Adipose tissue (tissue), 3 donors: Measurements from ENCODE around the gene KCNK3. TPM values are rescaled to one million over a fixed set of nuclear protein-coding genes. Genes with fewer than 3 reads are reported as not detected.

ENCODE experiments used
- H3K27ac ChIP-seq: one replicate; pipeline ENCODE4 v1.5.1; 2013; ENCODE audit warnings: low read depth, low read length
- WGBS, 3 donors: extraction: QIAGEN DNeasy Blood & Tissue Kit; methylation state at CpG; one replicate each; pipeline ENCODE4 v1.1.7; 2013; 5-methylcytosine and 5-hydroxymethylcytosine counted together
- polyA plus RNA-seq, 3 donors: library from polyadenylated mRNA; stranded (reverse); fragments of 200-250 nt; gene quantifications; one replicate each; pipeline ENCODE4 v1.2.3, GENCODE V29; 2013
- donor health status: healthy with polysubstance abuse.
- donor health status: Bipolar disorder and iron deficiency.
- donor health status: healthy.

The KCNK3 gene
- polyA plus RNA-seq, 3 donors, result 2.8 to 24.8 (median 9.1) TPM

DNA sequence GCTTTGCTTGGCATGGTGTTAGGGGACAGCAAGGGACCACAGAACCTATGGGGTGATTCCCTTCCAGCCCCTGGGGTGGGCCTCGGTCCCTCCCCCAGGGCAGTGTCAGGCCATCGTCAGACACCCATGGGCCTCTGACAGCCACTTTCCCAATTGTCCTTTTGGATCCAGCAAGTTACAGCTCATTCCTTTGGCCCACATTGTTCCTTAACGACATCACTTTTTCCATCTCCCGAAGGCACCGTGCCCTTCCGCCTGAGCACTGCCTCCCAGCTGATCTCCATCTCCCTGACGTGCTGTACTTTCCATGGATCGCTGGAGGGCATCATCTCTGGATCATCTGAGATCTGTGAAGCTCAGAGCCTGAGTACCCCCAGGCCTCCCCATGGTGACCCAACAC is 10.4 kb upstream of the KCNK3 start:
- H3K27ac ChIP-seq, result no peak overlapping the region

GRCh38 chr2:26683583-26683982 is 8.9 kb upstream of the KCNK3 start:
- no peak overlapping the region for H3K27ac ChIP-seq
- WGBS, 3 donors, result 86 to 93% (median 89%) methylated on average over 6 of the region's 6 CpGs

More for the DNA sequence above, 10.4 kb upstream of the KCNK3 start:
- WGBS, 3 donors, result 74 to 91% (median 77%) methylated on average over 8 of the region's 8 CpGs

DNA sequence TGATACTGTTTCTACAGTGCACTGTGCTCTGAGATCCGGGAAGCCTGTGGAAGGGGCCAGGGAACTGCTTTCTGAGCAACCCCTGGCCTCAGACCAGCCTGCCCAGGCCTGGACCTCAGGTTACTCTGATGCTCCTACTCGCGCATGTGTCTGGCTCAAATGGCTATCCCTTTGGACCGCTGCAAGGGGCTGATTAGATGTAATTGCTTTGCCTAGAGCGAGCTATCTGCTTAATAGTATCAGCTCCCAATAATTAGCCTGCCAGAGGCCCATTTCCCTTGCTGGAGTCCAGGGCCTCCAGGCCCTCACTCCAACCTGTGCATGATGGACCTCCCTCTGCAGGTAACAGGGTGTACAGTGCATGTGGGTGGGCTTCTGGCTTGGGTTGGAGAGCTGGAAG is 7.2 kb upstream of the KCNK3 start:
- 87 to 98% (median 87%) methylated on average over 5 of the region's 5 CpGs for WGBS, 3 donors
- H3K27ac ChIP-seq, result no peak overlapping the region

- no peak overlapping the region for H3K27ac ChIP-seq
- 12 to 22% (median 19%) methylated on average over 16 of the region's 16 CpGs for WGBS, 3 donors
Measured at GRCh38 chr2:26685989-26686839, 6.3 kb upstream of the KCNK3 start.

GRCh38 chr2:26687328-26687727 is 5.2 kb upstream of the KCNK3 start:
- 22 to 86% (median 73%) methylated on average over 4 of the region's 4 CpGs for WGBS, 3 donors
- no peak overlapping the region for H3K27ac ChIP-seq

DNA sequence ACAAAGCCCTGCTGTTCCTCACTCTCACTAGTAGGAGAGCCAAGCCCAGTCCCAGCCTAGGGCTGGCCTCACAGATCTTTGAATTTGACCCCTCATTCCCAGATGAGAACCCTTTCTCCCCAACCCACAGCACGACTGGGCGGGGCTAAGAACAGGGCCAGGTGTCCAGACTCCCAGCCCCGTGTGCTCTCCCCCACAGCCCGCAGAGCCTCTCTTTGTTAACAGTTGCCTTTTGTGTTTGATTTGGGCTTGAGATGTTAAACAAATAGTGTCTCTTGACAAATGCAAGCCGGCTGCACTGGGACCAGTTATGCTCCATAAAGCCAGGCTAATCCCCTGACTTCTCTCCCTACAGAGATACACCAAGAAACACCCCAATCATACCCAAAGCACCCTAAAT is 4.7 kb upstream of the KCNK3 start:
- H3K27ac ChIP-seq, result no peak overlapping the region
- 31 to 73% (median 66%) methylated on average over 5 of the region's 5 CpGs for WGBS, 3 donors

GRCh38 chr2:26691161-26691560 is 1.4 kb upstream of the KCNK3 start:
- WGBS, 3 donors, result 47 to 62% (median 60%) methylated on average over 3 of the region's 3 CpGs
- H3K27ac ChIP-seq, result no peak overlapping the region

GRCh38 chr2:26691881-26692278 is 642 bp upstream of the KCNK3 start:
- WGBS, 3 donors, result 18 to 43% (median 26%) methylated on average over 6 of the region's 6 CpGs

GRCh38 chr2:26692897-26693849 is 651 bp downstream of the KCNK3 start:
- WGBS, 3 donors, result 3 to 5% (median 4%) methylated on average over 65 to 83 of the region's 83 CpGs
- H3K27ac ChIP-seq, result no peak overlapping the region

More at GRCh38 chr2:26691881-26692278, 642 bp upstream of the KCNK3 start:
- no peak overlapping the region for H3K27ac ChIP-seq

GRCh38 chr2:26694001-26694400 is 1.5 kb downstream of the KCNK3 start:
- H3K27ac ChIP-seq, result no peak overlapping the region

GRCh38 chr2:26696351-26696816 is 3.9 kb downstream of the KCNK3 start:
- H3K27ac ChIP-seq, result no peak overlapping the region
- 21 to 50% (median 50%) methylated on average over 3 of the region's 3 CpGs for WGBS, 3 donors

More at GRCh38 chr2:26694001-26694400, 1.5 kb downstream of the KCNK3 start:
- 29 to 55% (median 47%) methylated on average over 7 of the region's 7 CpGs for WGBS, 3 donors

GRCh38 chr2:26697425-26697824 is 4.9 kb downstream of the KCNK3 start:
- WGBS, 3 donors, result 43 to 87% (median 86%) methylated on average over 10 of the region's 10 CpGs
- H3K27ac ChIP-seq, result no peak overlapping the region

DNA sequence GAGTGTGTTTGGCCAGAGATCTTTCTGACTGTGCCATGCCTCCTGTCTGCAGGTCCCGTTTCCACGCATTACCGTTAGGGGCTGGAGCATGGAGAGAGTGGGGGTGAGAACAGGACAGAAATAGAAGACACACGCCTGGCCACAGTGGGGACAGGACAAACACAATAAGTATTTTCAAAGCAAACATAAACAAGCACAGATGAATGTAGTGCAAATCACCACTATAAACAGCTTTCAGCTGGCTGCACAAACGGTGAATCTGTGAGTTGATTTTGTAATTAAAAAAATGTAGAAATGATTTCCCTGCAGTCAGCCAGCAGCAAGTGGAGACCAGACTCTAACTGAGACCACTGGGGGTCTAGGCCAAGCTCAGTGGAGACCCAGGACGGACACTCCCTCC is 6.8 kb downstream of the KCNK3 start:
- 37 to 67% (median 64%) methylated on average over 6 of the region's 6 CpGs for WGBS, 3 donors
- H3K27ac ChIP-seq, result no peak overlapping the region

- WGBS, 3 donors, result 43 to 67% (median 57%) methylated on average over 4 of the region's 4 CpGs
- H3K27ac ChIP-seq, result no peak overlapping the region
Measured at GRCh38 chr2:26700078-26700477, 7.6 kb downstream of the KCNK3 start.

GRCh38 chr2:26701596-26701995 is 9.1 kb downstream of the KCNK3 start:
- 92 to 95% (median 94%) methylated on average over 5 of the region's 5 CpGs for WGBS, 3 donors
- no peak overlapping the region for H3K27ac ChIP-seq

DNA sequence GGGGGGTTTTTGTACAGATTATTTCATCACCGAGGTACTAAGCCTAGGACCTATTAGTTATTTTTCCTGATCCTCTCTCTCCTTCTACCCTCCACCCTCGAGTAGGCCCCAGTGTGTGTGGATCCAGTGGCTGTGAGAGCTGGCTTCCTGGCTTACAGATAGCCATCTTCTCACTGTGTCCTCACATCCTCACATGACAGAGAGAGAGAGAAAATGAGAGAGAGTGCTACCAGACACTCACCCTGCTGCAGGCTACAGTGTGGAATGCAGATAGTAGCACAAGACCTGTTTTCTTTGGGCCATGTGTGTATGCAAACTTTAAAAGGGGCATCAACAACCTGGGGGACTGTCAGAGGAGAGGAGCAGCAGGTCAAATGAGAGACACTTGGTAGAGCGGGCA is 9.5 kb downstream of the KCNK3 start:
- 60 to 70% (median 65%) methylated on average over 3 of the region's 3 CpGs for WGBS, 3 donors
- H3K27ac ChIP-seq, result no peak overlapping the region

DNA sequence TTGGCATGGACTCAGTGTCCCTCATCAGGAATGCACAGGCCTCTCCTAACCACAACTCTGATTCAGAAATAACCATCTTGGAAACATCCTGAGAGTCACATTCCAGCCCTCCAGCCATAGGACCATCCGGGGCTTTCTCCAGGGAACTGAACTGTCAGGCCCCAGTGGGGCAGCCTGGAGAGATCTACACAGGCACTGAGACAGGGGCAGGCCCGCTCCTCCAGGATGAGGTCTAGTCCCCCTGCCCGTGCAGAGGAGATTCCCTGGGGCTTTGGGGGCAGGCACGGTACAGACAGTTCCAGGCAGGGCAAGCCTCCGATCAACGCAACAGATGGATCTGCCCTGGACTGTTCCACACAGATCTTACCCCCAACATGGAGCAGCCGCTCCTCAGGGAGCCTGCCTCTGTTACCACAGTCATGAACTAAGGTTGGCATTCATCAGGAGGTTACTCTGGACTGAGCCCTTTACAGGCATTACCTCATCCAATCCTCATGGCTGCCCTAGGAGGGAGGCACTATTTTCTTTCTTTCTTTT is 12.0 kb downstream of the KCNK3 start:
- WGBS, 3 donors, result 63 to 82% (median 63%) methylated on average over 7 of the region's 7 CpGs
- H3K27ac ChIP-seq, result no peak overlapping the region

GRCh38 chr2:26705126-26705525 is 12.6 kb downstream of the KCNK3 start:
- H3K27ac ChIP-seq, result no peak overlapping the region
- 72 to 84% (median 81%) methylated on average over 5 of the region's 5 CpGs for WGBS, 3 donors

DNA sequence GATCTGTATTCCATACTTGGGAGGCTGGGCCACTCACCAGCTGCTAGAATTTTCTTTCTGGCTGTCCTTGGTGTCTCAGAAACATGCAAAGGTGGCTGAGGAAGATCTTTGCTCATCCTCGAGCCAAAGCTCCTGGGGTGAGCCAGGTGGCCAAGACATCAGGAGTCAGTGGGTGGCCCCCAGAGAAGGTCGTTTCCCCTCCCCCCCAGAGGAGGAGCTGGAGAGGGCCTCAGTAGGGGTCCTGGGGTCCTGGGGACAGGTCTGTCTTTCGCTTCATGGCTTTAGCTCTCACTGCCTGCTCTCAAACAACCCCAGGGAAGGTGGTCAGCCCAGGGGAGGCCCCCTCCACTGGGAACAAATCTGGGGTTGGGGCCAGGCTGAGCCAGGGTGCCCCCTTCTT is 13.6 kb downstream of the KCNK3 start:
- no peak overlapping the region for H3K27ac ChIP-seq
- WGBS, 3 donors, result 57 to 66% (median 57%) methylated on average over 3 of the region's 3 CpGs
